CD4-positive, alpha-beta T cell treated with Interleukin-15 for 1 hour (primary cell): ENCODE measurements around the gene TMIGD2.
"Not testable (repeated sequence)": the region's sequence is repeated elsewhere in the genome, so short reads cannot be mapped to it uniquely, and the experiment has no call there.

Experiments
- DNase-seq: peaks from one replicate; pipeline ENCODE4 v3.0.0-alpha.2; 2020

The TMIGD2 gene

GRCh38 chr19:4266253-4267000 is 35.8 kb downstream of the TMIGD2 start:
- no peak for DNase-seq

DNA sequence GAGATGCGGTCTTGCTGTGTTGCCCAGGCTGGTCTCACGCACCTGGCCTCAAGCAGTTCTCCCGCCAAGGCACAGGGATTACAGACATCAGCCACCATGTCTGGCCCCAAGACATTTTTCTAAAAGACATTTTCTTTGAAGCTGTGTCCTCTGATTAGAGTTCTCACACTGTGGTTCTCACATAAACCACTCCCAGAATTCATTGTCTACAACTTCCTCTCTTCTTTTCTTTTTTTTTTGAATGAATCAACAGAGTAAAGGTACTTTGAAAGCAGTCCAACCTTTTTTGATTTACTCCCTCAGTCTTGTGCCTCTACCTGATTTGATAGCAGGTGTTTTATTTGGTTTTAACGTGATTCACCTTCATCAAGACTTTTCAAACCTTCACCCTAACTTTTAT is 37.4 kb downstream of the TMIGD2 start:
- DNase-seq: no peak

- DNase-seq: no peak
Observed at GRCh38 chr19:4260613-4261191, 41.5 kb downstream of the TMIGD2 start.

DNA sequence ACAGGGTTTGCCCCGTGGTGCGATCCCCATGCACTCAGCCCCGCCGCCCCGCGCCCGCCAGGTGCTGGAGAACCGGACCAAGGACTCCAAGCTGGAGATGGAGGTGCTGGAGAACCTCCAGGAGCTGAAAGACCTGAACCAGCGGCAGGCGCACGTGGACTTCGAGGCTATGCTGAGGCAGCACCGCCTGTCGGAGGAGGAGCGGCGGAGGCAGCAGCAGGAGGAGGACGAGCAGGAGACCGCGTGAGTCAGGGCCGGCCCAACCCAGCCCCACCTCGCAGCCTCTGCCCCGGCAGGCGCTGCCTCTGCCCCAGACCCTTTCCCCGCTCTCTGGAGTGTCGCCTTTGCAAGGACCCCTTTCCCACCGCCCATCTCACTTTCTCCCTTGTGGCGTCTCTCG is 44.0 kb downstream of the TMIGD2 start:
- no peak for DNase-seq

- no peak for DNase-seq
Observed at GRCh38 chr19:4257025-4257424, 45.2 kb downstream of the TMIGD2 start.

DNA sequence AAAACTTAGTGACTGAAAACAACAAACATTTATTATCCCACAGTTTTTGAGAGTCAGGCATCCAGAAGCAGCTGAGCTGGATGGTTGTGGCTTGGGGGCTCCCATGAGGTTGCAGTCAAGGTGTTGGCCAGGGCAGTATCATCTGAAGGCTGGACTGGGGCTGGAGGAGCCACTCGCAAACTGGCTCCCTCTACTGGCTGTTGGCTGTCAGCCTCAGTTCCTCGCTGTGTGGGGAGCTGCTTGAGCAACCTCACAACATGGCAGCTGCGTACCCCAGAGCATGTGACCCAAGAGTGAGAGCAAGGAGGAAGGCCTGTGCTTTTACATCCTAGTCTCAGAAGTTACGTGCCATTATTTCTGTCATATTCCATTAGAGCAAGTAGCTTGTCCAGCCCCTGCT is 45.6 kb downstream of the TMIGD2 start:
- no peak for DNase-seq

GRCh38 chr19:4246767-4247593 is 55.2 kb downstream of the TMIGD2 start, which contains the start of gene YJU2:
YJU2 (plus strand) TSS chr19:4247080; CDS start chr19:4247147, 67 bp downstream.
- DNase-seq: peak; percentile 99

GRCh38 chr19:4245938-4246337 is 56.3 kb downstream of the TMIGD2 start:
- not testable (repeated sequence) for DNase-seq
